Erythroblast (primary cell): ENCODE results near the gene TMEM184B.

Experiments
- GATA1 ChIP-seq: IDR thresholded peaks from 2 replicates; pipeline ENCODE4 v1.6.1; 2011; ENCODE audit warnings: low read depth, mild to moderate bottlenecking, control low read depth, low read length, moderate library complexity
- POLR2A ChIP-seq: IDR thresholded peaks from 2 replicates; pipeline ENCODE4 v1.6.1; 2011; ENCODE audit warnings: mild to moderate bottlenecking, low read length

DNA sequence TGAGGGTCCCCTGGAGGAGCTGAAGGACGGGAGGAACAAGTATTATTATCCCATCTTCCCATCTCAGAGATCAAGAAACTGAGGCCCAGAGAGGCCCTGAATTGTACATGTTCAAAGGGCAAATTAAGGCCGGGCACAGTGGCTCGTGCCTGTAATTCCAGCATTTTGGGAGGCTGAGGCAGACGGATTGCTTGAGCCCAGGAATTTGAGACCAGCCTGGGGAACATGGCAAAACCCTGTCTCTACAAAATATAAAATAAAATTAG lies 99.2 kb downstream of the TMEM184B start:
- TF ChIP-seq POLR2A (no peak), GATA1 (no peak)
